ENCODE results near the gene ETV3.

DNA sequence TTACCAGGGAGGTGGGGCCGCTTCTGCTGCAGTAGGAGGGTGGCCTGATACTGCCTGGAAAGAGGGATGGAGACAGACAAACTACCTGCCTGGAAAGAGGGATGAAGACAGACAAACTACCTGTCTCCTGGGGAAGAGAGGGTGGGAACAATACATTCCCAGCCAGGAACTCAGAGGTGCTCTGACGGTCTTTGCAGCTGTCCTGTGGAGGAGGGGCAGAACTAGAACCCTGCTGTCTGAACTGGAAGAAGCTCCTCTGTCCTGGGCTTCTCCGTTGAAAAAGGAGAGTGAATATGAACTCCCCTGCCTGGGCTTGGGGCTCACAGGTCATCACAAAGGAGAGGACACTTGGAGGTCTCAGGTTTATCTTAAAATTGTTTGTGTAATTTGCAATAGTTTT, 40.3 kb upstream of the ETV3 start:
- TF ChIP-seq, protein P1, sequence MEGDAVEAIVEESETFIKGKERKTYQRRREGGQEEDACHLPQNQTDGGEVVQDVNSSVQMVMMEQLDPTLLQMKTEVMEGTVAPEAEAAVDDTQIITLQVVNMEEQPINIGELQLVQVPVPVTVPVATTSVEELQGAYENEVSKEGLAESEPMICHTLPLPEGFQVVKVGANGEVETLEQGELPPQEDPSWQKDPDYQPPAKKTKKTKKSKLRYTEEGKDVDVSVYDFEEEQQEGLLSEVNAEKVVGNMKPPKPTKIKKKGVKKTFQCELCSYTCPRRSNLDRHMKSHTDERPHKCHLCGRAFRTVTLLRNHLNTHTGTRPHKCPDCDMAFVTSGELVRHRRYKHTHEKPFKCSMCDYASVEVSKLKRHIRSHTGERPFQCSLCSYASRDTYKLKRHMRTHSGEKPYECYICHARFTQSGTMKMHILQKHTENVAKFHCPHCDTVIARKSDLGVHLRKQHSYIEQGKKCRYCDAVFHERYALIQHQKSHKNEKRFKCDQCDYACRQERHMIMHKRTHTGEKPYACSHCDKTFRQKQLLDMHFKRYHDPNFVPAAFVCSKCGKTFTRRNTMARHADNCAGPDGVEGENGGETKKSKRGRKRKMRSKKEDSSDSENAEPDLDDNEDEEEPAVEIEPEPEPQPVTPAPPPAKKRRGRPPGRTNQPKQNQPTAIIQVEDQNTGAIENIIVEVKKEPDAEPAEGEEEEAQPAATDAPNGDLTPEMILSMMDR (IDR thresholded peaks at IDR 0.05), result no peak
- TF ChIP-seq POLR2A (IDR thresholded peaks at IDR 0.05), result no peak
- no peak for TF ChIP-seq POLR2AphosphoS5 (IDR thresholded peaks at IDR 0.05)

All from gastroesophageal sphincter (tissue), 3 donors.